Stimulated activated CD4-positive, alpha-beta T cell treated with anti-CD3 and anti-CD28 coated beads, Interleukin-15, amount 100 ng/mL, for 24 hours (primary cell): ENCODE data around the gene SLCO1C1.

Experiments
- DNase-seq: peaks from one replicate; pipeline ENCODE4 v3.0.0-alpha.2; 2020

SLCO1C1 gene

DNA sequence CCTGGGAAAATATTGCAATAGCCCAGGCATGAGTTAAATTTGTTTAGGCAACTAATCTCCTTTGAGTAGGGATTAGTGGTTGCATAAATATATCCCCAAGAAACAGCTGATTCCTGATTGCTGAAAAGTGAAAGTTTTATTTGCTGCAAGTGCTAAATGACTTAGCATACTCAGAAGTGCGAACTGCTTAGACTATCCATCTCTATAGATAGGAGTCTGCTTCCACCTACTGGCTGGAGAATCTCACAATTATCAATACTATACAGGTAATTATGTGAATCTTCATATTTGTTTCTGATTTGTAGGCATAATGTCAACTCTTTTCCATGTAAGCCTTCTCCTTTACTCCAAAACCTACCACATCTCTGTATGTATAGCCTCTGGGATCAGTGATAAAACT is 103.4 kb downstream of the SLCO1C1 start:
- no peak for DNase-seq

DNA sequence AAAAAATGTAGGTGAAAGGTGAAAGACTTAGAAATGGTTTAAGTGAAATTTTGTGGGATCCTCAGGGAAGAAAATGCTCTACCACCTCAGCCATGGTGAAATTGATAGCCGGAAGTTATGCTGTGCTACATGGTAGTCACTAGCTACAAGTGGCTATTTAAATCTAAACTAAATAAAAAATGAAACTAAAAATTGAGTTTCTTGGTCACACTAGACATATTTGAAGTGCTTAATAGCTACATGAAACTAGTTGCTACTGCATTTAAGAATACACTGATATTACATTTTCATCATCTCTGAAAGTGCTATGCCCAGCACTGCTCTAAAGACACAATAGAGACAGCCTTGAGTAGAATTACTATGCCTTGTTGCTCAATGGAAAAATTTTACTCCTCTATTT is 105.0 kb downstream of the SLCO1C1 start:
- DNase-seq = no peak

DNA sequence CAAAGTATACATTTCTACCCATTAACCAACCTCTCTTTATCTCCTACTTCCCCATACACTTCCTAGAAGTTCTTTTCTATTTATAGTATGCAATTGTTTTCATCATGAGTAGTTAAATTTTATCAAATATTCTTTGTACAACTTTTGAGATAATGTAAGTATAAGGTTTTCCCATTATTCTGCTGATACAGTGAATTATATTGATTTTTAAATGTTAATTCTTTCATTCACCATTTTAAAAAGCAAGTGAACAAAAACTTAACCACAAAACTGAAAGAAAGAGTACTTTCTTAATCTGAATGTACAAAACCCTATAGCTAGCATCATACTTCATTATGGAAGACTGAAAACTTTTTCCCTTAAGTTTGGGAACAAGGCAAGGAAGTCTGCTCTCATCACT is 105.9 kb downstream of the SLCO1C1 start:
- DNase-seq = no peak
